SJCRH30 (cell line): ENCODE data around the gene CTDSP1. TPM values are rescaled to one million over a fixed set of nuclear protein-coding genes. Genes with fewer than 3 reads are reported as not detected.

Experiments used
- DNase-seq, 2 experiments: peaks; one replicate each; pipeline ENCODE4 v3.0.0-alpha.2; 2015 to 2020
- H3K27ac ChIP-seq: fragments of 250-450 bp; sonication (Bioruptor Pico); 2 replicates; pipeline ENCODE4 v1.5.1; 2020; ENCODE audit warnings: mild to moderate bottlenecking, moderate library complexity
- H3K27me3 ChIP-seq: fragments of 250-450 bp; sonication (Bioruptor Pico); 2 replicates; pipeline ENCODE4 v1.5.1; 2020; ENCODE audit warnings: mild to moderate bottlenecking, moderate library complexity
- H3K36me3 ChIP-seq: fragments of 250-450 bp; sonication (Bioruptor Pico); 2 replicates; pipeline ENCODE4 v1.5.1; 2020; ENCODE audit warnings: mild to moderate bottlenecking, moderate library complexity
- H3K4me1 ChIP-seq: fragments of 250-450 bp; sonication (Bioruptor Pico); 2 replicates; pipeline ENCODE4 v1.5.1; 2020; ENCODE audit warnings: mild to moderate bottlenecking, moderate library complexity
- H3K4me3 ChIP-seq: fragments of 250-450 bp; sonication (Bioruptor Pico); 2 replicates; pipeline ENCODE4 v1.5.1; 2020; ENCODE audit warnings: mild to moderate bottlenecking, moderate library complexity
- H3K9me3 ChIP-seq: fragments of 250-450 bp; sonication (Bioruptor Pico); replicated peaks from 2 replicates; pipeline ENCODE4 v1.5.1; 2020; ENCODE audit warnings: mild to moderate bottlenecking, moderate library complexity
- total RNA-seq: library from RNA; depleted of rRNA; stranded (reverse); fragments of >200 nt; shearing (Covaris generic); gene quantifications from 2 replicates; pipeline ENCODE4 v1.2.3, GENCODE V29; 2014; rRNA removed

CTDSP1 gene
- total RNA-seq, 1 experiment from 2014 or later: 69.9 TPM

GRCh38 chr2:218435003-218435982 is 35.6 kb downstream of the CTDSP1 start:
- DNase-seq: no peak
- H3K27me3 ChIP-seq: no peaks in the 10 kb centered on the region
- H3K4me3 ChIP-seq: no peak overlapping the region
- H3K9me3 ChIP-seq: no peaks in the 10 kb centered on the region
- H3K36me3 ChIP-seq: no peaks in the 10 kb centered on the region
- no peak overlapping the region for H3K27ac ChIP-seq
- no peaks in the 10 kb centered on the region for H3K4me1 ChIP-seq

GRCh38 chr2:218436992-218437391 is 37.3 kb downstream of the CTDSP1 start:
- DNase-seq: no peak
- Histone ChIP-seq H3K4me1 (no peaks in the 10 kb centered on the region), H3K36me3 (no peaks in the 10 kb centered on the region), H3K9me3 (no peaks in the 10 kb centered on the region), H3K4me3 (no peak overlapping the region), H3K27me3 (no peaks in the 10 kb centered on the region), H3K27ac (no peak overlapping the region)

- Histone ChIP-seq H3K9me3 (no peaks in the 10 kb centered on the region), H3K4me1 (no peaks in the 10 kb centered on the region)
- DNase-seq: no peak
Observed at GRCh38 chr2:218437969-218438368, 38.3 kb downstream of the CTDSP1 start.

GRCh38 chr2:218438596-218438995 is 38.9 kb downstream of the CTDSP1 start:
- H3K27ac ChIP-seq: no peak overlapping the region
- no peaks in the 10 kb centered on the region for H3K27me3 ChIP-seq
- no peak overlapping the region for H3K4me3 ChIP-seq
- H3K9me3 ChIP-seq: no peaks in the 10 kb centered on the region
- peak in 1 of 2 experiments; percentile 13 for DNase-seq
- no peaks in the 10 kb centered on the region for H3K36me3 ChIP-seq
- H3K4me1 ChIP-seq: no peaks in the 10 kb centered on the region

More at GRCh38 chr2:218437969-218438368, 38.3 kb downstream of the CTDSP1 start:
- Histone ChIP-seq H3K36me3 (no peaks in the 10 kb centered on the region), H3K4me3 (no peak overlapping the region), H3K27ac (no peak overlapping the region), H3K27me3 (no peaks in the 10 kb centered on the region)

- H3K4me3 ChIP-seq: no peak overlapping the region
- H3K36me3 ChIP-seq: peaks cover 12% of the 10 kb centered on the region
- no peaks in the 10 kb centered on the region for H3K9me3 ChIP-seq
- H3K27ac ChIP-seq: no peak overlapping the region
- H3K27me3 ChIP-seq: no peaks in the 10 kb centered on the region
- DNase-seq: no peak
- H3K4me1 ChIP-seq: peaks cover 14% of the 10 kb centered on the region
Observed at GRCh38 chr2:218444692-218445357, 45.2 kb downstream of the CTDSP1 start.

- Histone ChIP-seq H3K27ac (no peak overlapping the region), H3K4me3 (no peak overlapping the region), H3K36me3 (peaks cover 14% of the 10 kb centered on the region), H3K27me3 (no peaks in the 10 kb centered on the region), H3K9me3 (no peaks in the 10 kb centered on the region), H3K4me1 (peaks cover 16% of the 10 kb centered on the region)
- no peak for DNase-seq
Observed at GRCh38 chr2:218445602-218446001, 45.9 kb downstream of the CTDSP1 start.

GRCh38 chr2:218446547-218446946 is 46.9 kb downstream of the CTDSP1 start:
- H3K36me3 ChIP-seq: peaks cover 14% of the 10 kb centered on the region
- H3K4me1 ChIP-seq: peaks cover 16% of the 10 kb centered on the region
- H3K4me3 ChIP-seq: no peak overlapping the region
- H3K27ac ChIP-seq: no peak overlapping the region
- H3K9me3 ChIP-seq: no peaks in the 10 kb centered on the region
- no peaks in the 10 kb centered on the region for H3K27me3 ChIP-seq
- DNase-seq: no peak

GRCh38 chr2:218447072-218447471 is 47.4 kb downstream of the CTDSP1 start:
- no peak for DNase-seq
- H3K9me3 ChIP-seq: no peaks in the 10 kb centered on the region
- peaks cover 14% of the 10 kb centered on the region for H3K36me3 ChIP-seq
- H3K27ac ChIP-seq: no peak overlapping the region
- H3K27me3 ChIP-seq: no peaks in the 10 kb centered on the region
- peaks cover 16% of the 10 kb centered on the region for H3K4me1 ChIP-seq
- H3K4me3 ChIP-seq: no peak overlapping the region

- Histone ChIP-seq H3K9me3 (no peaks in the 10 kb centered on the region), H3K27me3 (no peaks in the 10 kb centered on the region), H3K4me1 (peaks cover 16% of the 10 kb centered on the region), H3K27ac (no peak overlapping the region), H3K4me3 (no peak overlapping the region), H3K36me3 (peaks cover 31% of the 10 kb centered on the region)
- peak; percentile 26 to 53 for DNase-seq
Observed at GRCh38 chr2:218448934-218449333, 49.3 kb downstream of the CTDSP1 start.

- H3K4me3 ChIP-seq: no peak overlapping the region
- H3K27ac ChIP-seq: no peak overlapping the region
- H3K9me3 ChIP-seq: no peaks in the 10 kb centered on the region
- DNase-seq: no peak
- peaks cover 57% of the 10 kb centered on the region for H3K36me3 ChIP-seq
- no peaks in the 10 kb centered on the region for H3K27me3 ChIP-seq
- peaks cover 16% of the 10 kb centered on the region for H3K4me1 ChIP-seq
Observed at GRCh38 chr2:218452079-218452478, 52.4 kb downstream of the CTDSP1 start.

Other genes with a start within 250 kb of the CTDSP1 start
- not detected in 2 replicates for gene CXCR1, start 232.9 kb upstream of the CTDSP1 start, total RNA-seq
- 141 and 150 TPM in 2 replicates for gene ARPC2, start 182.7 kb upstream of the CTDSP1 start, total RNA-seq
- gene GPBAR1, start 138.9 kb upstream of the CTDSP1 start, total RNA-seq: 0.24 and 0.25 TPM in 2 replicates
- gene AAMP, start 129.7 kb upstream of the CTDSP1 start, total RNA-seq: 125 and 149 TPM in 2 replicates
- gene PNKD, start 129.3 kb upstream of the CTDSP1 start, total RNA-seq: 49.8 and 57.9 TPM in 2 replicates
- 10.3 and 11.2 TPM in 2 replicates for gene TMBIM1, start 107.4 kb upstream of the CTDSP1 start, total RNA-seq
- gene CATIP, start 43.0 kb upstream of the CTDSP1 start, total RNA-seq: not detected in 2 replicates
- gene SLC11A1, start 17.6 kb upstream of the CTDSP1 start, total RNA-seq: 0.35 and 0.36 TPM in 2 replicates
- gene VIL1, start 19.3 kb downstream of the CTDSP1 start, total RNA-seq: 0.02 and 0.03 TPM in 2 replicates
- 30.2 and 34.9 TPM in 2 replicates for gene USP37, start 168.5 kb downstream of the CTDSP1 start, total RNA-seq
- 166 and 188 TPM in 2 replicates for gene CNOT9, start 169.0 kb downstream of the CTDSP1 start, total RNA-seq
- 0.71 and 0.75 TPM in 2 replicates for gene PLCD4, start 208.0 kb downstream of the CTDSP1 start, total RNA-seq